ENCODE results near the gene CFAP251.

DNA sequence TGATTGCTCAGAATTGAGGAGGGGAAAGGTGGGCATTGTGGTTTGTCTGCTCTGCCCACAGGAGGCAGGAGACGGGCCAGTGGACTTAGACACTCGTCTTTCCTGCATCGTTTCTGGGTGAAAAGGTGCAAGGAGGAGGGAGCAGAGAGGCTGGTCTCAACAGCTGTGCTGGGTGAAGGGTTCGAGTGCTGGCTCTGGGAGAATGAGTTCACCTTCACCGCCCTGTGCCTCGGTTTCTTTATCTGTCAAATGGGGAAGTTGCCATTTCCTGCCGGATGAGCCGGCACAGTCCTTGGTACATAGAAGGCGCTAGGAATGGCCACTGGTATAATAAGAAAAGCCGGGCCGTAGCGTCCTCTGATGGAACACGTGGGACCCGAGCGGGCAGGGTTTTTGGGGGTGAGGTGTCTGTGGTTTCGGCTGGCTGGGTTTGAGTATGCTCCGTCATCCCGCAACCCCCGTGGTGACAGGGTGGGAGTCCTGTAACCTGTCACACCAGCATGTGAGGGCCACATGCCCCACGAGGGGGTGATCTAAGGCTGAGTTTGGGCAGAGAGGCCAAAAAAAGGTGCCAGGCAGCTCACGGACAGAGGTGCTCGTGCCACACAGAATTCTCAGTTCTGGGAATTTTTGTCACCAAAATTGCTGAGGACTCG lies 110.6 kb downstream of the CFAP251 start:
- TF ChIP-seq EP300 (IDR thresholded peaks at IDR 0.05), result no peak
- TF ChIP-seq, protein P1, sequence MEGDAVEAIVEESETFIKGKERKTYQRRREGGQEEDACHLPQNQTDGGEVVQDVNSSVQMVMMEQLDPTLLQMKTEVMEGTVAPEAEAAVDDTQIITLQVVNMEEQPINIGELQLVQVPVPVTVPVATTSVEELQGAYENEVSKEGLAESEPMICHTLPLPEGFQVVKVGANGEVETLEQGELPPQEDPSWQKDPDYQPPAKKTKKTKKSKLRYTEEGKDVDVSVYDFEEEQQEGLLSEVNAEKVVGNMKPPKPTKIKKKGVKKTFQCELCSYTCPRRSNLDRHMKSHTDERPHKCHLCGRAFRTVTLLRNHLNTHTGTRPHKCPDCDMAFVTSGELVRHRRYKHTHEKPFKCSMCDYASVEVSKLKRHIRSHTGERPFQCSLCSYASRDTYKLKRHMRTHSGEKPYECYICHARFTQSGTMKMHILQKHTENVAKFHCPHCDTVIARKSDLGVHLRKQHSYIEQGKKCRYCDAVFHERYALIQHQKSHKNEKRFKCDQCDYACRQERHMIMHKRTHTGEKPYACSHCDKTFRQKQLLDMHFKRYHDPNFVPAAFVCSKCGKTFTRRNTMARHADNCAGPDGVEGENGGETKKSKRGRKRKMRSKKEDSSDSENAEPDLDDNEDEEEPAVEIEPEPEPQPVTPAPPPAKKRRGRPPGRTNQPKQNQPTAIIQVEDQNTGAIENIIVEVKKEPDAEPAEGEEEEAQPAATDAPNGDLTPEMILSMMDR (IDR thresholded peaks at IDR 0.05), result no peak
- no peak for TF ChIP-seq POLR2A (IDR thresholded peaks at IDR 0.05)

Measured in sigmoid colon (tissue), 4 donors.